GM21390 (cell line): ENCODE measurements around the gene ERC2.

Source experiments
- ATAC-seq: cut with Tn5 transposase; IDR thresholded peaks from one replicate; pipeline ENCODE4 v1.9.1; 2021; ENCODE audit not compliant: unreplicated experiment

Gene ERC2

DNA sequence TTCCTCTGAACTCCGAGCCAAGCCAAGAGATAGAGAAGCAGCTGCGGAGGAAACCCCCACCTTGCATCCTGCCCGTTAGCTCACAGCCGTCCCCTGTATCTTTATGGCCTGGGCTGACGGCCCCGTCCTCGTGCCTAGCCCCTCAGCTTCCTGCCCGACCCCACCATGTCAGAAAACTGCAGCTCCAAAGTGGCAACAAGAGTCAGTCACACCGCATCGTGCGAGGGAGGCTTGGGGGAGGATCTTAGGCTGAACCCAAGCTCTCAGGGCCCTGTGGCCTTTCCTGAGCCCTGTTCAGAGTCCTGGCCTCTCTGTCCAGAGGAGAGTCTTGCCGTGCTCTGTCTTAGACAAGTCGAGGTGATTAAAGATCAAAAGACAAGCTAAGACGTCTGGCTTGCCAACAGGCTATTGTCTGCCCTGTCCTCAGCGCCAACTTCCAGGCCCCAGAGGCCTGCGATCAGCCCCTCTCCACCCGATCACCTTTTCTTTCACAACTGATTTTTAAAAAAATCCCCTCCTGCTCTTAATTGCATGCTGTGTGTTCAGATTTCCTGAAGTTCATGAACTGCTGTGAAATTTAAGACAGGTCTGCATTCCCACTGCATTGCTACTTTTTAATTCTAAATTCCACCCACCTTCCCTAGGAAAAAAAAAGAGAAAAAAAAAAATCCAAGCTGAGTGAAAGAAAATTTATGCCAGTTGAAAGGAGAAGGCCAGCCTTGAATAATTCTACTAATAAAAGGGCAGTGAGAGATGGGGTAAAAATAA lies 891.5 kb downstream of the ERC2 start:
- ATAC-seq = no peak

DNA sequence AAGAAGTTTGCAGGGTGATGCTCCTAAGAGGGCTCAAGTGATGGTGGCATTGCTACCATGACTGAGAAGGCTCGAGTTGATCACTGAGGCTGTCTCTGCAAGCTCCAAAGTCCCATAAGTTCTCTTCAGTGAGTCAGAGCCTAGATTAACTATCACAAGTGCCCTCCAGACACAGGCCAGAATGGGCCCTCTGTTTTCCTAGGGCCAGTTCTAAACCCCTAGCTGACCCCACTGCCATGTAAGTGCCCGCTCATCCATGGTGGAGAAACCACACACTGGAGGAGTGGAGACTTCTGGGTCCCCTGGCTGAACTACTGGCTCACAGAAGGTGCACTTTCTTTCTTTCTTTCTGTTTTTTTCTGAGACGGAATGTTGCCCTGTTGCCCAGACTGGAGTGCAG lies 893.6 kb downstream of the ERC2 start:
- ATAC-seq = no peak

DNA sequence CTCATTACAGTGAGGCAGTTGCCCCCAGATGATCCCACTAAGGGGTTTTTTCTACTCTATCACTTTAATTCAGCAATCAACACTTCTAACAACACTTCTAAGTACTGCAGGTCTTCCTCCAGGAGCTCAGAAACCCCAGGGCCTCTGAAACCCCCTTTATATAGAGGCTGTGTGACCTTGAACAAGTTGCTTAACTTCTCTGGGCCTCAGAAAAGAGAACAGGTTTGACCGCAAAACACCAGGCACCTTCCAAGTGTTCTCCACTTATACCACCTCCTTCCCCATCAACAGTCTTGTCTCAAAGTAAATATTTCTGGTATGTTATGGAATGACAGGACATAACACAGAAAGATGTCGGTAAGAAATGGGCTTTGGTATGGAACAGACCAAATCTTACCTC lies 895.5 kb downstream of the ERC2 start:
- no peak for ATAC-seq

DNA sequence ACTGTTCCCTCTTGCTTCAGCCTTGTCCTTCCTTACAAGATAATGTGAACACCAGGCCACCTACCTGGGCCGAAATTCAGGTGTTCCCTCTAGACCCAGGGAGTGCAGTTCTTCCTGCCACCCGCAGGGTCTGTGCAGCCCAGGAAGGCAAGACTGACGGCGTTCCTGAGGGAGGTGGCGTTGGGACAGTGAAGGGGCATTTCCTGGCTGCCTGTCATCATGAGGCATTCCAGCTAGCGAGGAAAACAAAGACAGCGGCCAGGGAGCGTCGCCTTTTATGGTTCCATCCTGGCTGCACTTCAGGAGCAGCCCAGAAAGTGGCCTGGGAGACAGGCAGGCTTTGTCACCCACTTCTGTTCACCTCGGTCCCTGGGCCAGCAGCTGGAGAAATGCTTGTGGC lies 896.4 kb downstream of the ERC2 start:
- ATAC-seq = no peak

- no peak for ATAC-seq
Measured at GRCh38 chr3:55571216-55571813, 897.0 kb downstream of the ERC2 start.

GRCh38 chr3:55570271-55570711 lies 898.0 kb downstream of the ERC2 start:
- ATAC-seq = no peak

DNA sequence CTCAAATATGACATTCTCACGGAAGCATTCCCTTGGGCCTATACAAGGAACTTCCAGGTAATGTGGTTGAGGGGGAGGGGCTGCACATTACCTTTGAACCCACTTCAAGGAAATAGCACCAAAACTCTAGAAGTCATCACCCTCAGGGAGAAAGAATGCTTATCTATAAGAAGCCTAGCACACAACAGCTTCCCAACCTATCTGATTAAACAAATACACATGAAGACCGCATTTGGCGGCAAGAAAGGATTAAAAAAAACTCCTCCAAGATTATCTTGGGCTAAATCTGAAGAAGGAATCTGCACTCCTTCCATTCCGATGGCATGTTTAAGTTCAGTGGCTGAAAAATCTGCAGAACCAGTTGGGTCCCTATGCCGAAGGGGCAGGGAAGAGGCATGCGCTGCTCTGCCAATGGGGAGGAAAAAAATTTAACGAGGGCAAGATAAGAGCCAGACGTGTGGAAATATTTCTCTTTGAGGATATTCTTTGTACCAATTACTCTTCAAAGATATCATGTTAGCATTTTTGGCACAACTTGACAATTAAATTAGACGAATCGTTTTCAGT lies 899.2 kb downstream of the ERC2 start:
- ATAC-seq = no peak

DNA sequence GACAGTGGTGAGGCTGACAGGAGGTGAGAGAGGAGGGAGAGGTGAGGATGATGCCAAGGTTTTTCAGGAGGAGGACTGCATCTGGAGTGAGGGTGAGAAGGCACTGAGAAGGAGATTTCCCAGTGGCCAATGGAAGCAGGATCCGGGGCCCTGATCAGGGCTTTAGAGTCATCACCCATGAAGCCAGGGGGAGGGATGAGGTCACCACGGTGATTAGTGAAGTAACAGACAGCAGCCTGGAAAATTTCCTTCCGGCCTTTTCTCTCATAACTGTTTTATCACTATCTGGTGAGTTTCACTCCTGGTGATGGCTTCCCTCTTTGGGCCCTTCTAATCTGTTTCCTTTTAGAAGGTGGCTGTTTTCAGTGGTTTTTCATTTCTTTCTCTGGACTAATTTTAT lies 900.7 kb downstream of the ERC2 start:
- no peak for ATAC-seq

DNA sequence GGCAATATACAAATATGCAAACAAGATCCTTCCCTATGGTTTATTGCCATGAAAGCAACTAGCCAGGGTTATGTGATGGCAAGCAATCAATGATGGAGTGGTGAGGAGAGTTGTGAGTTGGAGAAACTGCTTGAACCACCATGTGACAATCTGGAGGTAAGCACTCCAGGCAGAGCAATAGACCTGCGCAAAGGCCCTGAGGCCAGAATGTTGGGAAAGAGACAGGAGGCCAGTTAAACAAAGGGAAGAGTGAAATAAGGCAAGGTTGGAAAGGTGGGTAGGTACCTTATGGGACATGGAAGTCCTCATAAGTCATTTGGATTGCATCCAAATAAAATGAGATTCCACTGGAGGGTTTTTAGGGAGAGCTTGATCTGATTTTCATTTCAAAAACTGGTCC lies 901.1 kb downstream of the ERC2 start:
- no peak for ATAC-seq

- no peak for ATAC-seq
Measured at GRCh38 chr3:55565521-55565920, 902.7 kb downstream of the ERC2 start.

DNA sequence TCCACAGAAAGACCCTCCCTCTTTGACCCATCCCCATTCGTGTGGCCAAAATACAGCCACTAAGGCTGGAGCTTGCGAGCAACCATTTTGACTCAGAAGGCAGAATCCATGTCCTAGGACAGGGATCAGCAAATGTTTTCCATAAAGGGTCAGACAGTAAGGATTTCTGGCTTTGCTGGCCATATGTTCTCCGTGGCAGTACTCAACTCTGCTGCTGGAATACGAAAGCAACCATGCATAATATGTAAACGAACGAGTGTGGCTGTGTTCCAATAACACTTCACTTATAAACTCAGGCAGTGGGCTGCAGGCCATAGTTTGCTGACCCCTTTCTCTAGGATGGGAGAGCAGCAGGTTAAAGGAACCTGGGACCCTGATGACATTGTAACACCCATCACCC lies 903.5 kb downstream of the ERC2 start:
- ATAC-seq = no peak

DNA sequence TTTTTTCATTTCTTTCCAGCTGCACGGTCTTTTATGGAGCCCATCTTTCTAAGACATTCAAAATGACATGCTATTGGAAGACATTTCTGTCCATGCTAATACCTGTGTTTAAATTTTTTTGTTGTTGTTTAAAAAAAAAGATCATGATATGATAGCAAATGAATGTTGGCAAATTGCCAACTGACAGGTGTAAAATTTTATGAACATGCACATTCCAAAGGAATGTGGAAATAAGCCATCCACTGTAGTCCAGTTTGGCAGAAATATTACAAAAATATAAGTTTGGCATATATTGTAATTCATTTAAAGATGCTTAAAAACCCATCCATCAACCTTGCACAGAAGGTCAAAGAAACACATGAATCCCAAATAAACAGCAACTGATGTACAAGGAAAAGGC lies 905.6 kb downstream of the ERC2 start:
- ATAC-seq = no peak

GRCh38 chr3:55559500-55560423 lies 908.5 kb downstream of the ERC2 start:
- ATAC-seq = no peak

DNA sequence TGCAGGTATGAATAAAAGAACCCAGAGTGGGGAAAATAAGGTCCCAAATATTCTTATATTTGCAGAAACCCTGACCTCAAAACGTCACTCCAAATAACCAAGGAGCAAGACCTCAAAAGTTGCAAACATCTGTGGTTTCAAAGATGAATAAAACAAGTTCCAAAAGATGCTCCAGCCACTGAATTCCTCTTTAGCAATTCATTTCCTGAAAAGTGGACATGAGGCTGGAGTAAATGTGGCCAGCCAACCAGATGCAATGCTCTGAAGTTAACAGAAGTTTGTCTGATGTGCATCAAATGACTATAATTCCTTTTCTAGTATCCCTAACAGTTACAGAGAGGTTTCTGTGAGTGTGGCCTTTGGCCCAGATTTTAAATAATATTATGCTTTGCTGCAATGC lies 910.0 kb downstream of the ERC2 start:
- ATAC-seq = no peak

DNA sequence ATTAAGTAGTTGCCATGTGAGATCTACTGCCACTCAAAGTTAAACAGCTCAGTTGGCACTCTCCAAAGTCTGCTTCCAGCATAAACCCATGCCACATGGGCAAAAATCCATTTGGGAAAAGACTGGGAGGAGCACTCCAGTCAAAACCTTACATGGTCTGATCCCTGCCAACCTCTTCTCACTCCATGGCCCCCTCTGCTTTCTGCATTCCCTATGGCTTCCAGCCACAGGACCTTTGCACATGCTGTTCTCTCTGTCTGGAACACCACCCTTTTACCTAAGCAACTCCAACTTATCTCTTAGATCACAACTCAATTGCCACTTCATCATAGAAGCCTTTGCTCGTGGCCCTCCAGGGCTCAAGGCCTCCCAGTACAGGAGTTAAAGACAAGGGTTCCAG lies 910.7 kb downstream of the ERC2 start:
- ATAC-seq = no peak

- ATAC-seq = no peak
Measured at GRCh38 chr3:55556619-55557537, 911.4 kb downstream of the ERC2 start.

DNA sequence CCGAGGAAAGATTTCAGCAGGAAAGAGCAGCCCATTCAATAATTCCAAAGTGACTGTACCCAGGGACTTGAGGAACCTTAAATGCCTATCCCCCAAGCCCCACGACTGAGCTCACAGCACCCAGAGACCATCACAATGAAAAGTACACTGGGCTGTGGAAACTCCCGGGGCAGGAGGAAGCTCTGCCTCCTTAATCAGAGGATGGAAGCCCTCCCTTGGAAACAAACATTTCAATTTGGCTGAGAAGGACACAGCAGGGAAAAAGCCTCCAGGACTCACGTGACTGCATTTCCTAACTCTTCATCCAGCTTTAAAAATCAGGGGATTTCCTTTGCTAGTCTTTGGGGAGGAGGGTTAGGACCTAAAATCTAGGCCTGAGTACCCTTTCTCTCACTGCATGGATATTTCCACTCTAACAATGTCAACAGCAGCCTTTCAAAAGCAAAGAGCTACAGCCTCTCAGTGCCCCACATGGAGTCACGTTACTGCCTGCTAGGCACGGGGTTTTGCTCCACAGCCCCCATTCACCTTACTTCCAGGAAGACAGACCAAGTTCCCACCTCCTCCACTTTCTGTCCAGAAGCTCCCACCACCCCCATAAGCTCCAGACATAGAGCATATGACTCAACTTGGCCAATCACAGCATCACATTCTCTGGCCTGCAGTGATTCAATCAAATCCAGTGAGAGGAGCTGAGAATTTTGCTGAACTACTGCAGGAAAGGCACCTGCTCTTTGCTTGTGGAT lies 912.2 kb downstream of the ERC2 start:
- ATAC-seq = no peak

DNA sequence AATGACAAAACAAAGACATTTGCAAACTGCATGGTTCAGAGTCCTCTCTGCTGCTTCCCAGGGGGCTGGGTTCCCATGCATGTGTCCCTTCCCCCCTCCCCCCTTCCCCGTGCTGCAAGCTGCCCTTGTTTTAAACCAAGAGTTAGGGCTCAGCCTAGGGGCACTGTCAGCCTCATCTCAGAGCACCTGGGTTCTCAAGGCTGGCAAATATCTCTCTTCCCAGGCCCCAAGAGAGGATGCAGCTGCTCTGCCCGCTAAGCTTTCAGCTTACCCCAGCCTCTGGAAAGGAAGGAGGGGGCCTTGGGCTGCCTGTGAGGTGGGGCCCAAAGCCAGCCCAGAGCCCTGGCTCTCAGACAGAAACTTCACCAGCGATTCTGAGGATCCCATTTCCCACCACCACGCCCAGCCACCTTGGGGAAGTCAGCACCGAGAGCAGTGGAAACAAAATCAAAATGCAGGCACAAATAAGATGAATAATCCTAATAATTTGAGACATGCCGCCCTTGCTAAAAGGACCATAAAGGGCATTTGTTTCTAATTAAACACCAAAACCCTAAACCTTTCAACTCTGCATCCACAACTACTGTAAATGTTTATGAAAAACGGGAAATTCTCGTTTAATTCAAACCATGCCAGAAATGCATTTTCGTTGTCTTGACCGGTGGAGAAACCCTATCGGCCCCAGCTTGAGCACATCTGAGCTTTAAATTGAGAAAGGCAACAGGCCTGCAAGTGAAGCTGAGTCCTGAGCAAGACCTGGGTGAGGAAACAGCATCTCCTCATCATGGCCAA lies 913.4 kb downstream of the ERC2 start:
- ATAC-seq = no peak

DNA sequence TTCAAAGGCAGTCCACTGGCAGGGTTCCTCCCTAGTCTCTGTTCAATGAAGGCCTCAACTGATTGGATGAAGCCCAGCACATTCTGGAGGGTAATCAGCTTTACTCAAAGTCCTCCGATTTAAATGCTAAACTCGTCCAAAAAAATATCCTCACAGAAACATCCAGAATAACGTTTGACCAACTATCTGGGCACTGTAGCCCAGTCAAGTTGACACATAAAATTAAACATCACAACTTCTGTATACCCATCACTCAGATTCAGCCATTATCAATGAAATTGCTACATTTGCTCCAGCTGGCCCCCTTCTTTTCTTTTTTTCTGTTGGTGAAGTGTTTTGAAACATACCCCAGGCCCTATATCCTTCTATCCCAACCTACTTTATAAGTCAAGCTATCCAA lies 916.6 kb downstream of the ERC2 start:
- no peak for ATAC-seq
